H9 (cell line): Measurements from ENCODE around the gene ITPR2. TPM values are rescaled to one million over a fixed set of nuclear protein-coding genes. Genes with fewer than 3 reads are reported as not detected.

Experiments
- DNase-seq: peaks from one replicate; pipeline ENCODE4 v3.0.0-alpha.2; 2017
- H2AFZ ChIP-seq: one replicate; pipeline ENCODE4 v1.6.1; 2013; ENCODE audit warnings: mild to moderate bottlenecking, low read length, control low read depth, moderate library complexity
- H2AK5ac ChIP-seq: 2 replicates; pipeline ENCODE4 v1.6.1; 2013; ENCODE audit warnings: low read length, control low read depth, mixed read lengths; ENCODE audit not compliant: insufficient read length
- H2BK120ac ChIP-seq: one replicate; pipeline ENCODE4 v1.6.1; 2013; ENCODE audit warnings: low read depth, mild to moderate bottlenecking, low read length, control low read depth, inconsistent platforms; ENCODE audit not compliant: poor library complexity, severe bottlenecking
- H2BK12ac ChIP-seq: 2 replicates; pipeline ENCODE4 v1.6.1; 2013; ENCODE audit warnings: low read length, control low read depth, mixed read lengths, low read depth; ENCODE audit not compliant: insufficient read length
- H2BK15ac ChIP-seq: 2 replicates; pipeline ENCODE4 v1.6.1; 2013; ENCODE audit warnings: low read depth, low read length, control low read depth
- H2BK20ac ChIP-seq: one replicate; pipeline ENCODE4 v1.6.1; 2013; ENCODE audit warnings: low read depth, mild to moderate bottlenecking, low read length, control low read depth, inconsistent platforms; ENCODE audit not compliant: poor library complexity, severe bottlenecking
- H2BK5ac ChIP-seq: 2 replicates; pipeline ENCODE4 v1.6.1; 2013; ENCODE audit warnings: low read length, control low read depth, mixed read lengths; ENCODE audit not compliant: insufficient read length
- H3K14ac ChIP-seq: 2 replicates; pipeline ENCODE4 v1.6.1; 2013; ENCODE audit warnings: low read length, control low read depth; ENCODE audit not compliant: insufficient read depth
- H3K18ac ChIP-seq: 2 replicates; pipeline ENCODE4 v1.6.1; 2013; ENCODE audit warnings: low read depth, mild to moderate bottlenecking, mixed read lengths, low read length, control low read depth; ENCODE audit not compliant: insufficient read length
- H3K23ac ChIP-seq: 2 replicates; pipeline ENCODE4 v1.6.1; 2013; ENCODE audit warnings: low read length, control low read depth, mixed read lengths, low read depth; ENCODE audit not compliant: insufficient read length
- H3K23me2 ChIP-seq: 2 replicates; pipeline ENCODE4 v1.6.1; 2013; ENCODE audit warnings: low read depth, mild to moderate bottlenecking, mixed read lengths, low read length, control low read depth; ENCODE audit not compliant: insufficient read length, poor library complexity, severe bottlenecking
- H3K27ac ChIP-seq: 2 replicates; pipeline ENCODE4 v1.5.1; 2013; ENCODE audit warnings: low read length, control low read depth, mixed read lengths, low read depth; ENCODE audit not compliant: insufficient read length
- H3K27me3 ChIP-seq: 2 replicates; pipeline ENCODE4 v1.6.1; 2013; ENCODE audit warnings: low read length, control low read depth, inconsistent platforms; ENCODE audit not compliant: insufficient read depth
- H3K4ac ChIP-seq: 2 replicates; pipeline ENCODE4 v1.6.1; 2013; ENCODE audit warnings: low read depth, mild to moderate bottlenecking, control low read depth, inconsistent platforms, low read length, moderate library complexity
- H3K4me1 ChIP-seq: 2 replicates; pipeline ENCODE4 v1.6.1; 2013; ENCODE audit warnings: low read length, control low read depth, inconsistent platforms; ENCODE audit not compliant: insufficient read depth
- H3K4me2 ChIP-seq: 2 replicates; pipeline ENCODE4 v1.6.1; 2013; ENCODE audit warnings: low read length, control low read depth, mixed read lengths; ENCODE audit not compliant: insufficient read length, insufficient read depth
- H3K56ac ChIP-seq: 2 replicates; pipeline ENCODE4 v1.6.1; 2013; ENCODE audit warnings: low read depth, mild to moderate bottlenecking, mixed read lengths, low read length, control low read depth; ENCODE audit not compliant: insufficient read length
- H3K79me1 ChIP-seq: 2 replicates; pipeline ENCODE4 v1.6.1; 2013; ENCODE audit warnings: low read depth, mild to moderate bottlenecking, moderate library complexity, low read length, control low read depth, inconsistent platforms; ENCODE audit not compliant: insufficient read depth, poor library complexity, severe bottlenecking
- H3K79me2 ChIP-seq: 2 replicates; pipeline ENCODE4 v1.6.1; 2013; ENCODE audit warnings: low read length, control low read depth, inconsistent platforms; ENCODE audit not compliant: insufficient read depth
- H3K9ac ChIP-seq: 2 replicates; pipeline ENCODE4 v1.6.1; 2013; ENCODE audit warnings: low read length, control low read depth, mixed read lengths; ENCODE audit not compliant: insufficient read length; ENCODE audit errors: extremely low read depth
- H3K9me3 ChIP-seq: one replicate; pipeline ENCODE4 v1.6.1; 2013; ENCODE audit warnings: low read depth, low read length, inconsistent platforms; ENCODE audit not compliant: control insufficient read depth
- H3T11ph ChIP-seq: one replicate; pipeline ENCODE4 v1.6.1; 2013; ENCODE audit warnings: mild to moderate bottlenecking, low read length, control low read depth, inconsistent platforms
- H4K20me1 ChIP-seq: one replicate; pipeline ENCODE4 v1.6.1; 2013; ENCODE audit not compliant: control insufficient read depth, insufficient read length, insufficient read depth
- H4K5ac ChIP-seq: 2 replicates; pipeline ENCODE4 v1.6.1; 2013; ENCODE audit warnings: low read depth, mild to moderate bottlenecking, mixed read lengths, low read length, control low read depth; ENCODE audit not compliant: insufficient read length
- H4K8ac ChIP-seq: replicated peaks from 2 replicates; pipeline ENCODE4 v1.6.1; 2013; ENCODE audit warnings: low read length, control low read depth, mixed read lengths, low read depth; ENCODE audit not compliant: insufficient read length
- H4K91ac ChIP-seq: 2 replicates; pipeline ENCODE4 v1.6.1; 2013; ENCODE audit warnings: low read depth, mild to moderate bottlenecking, moderate library complexity, mixed read lengths, low read length, control low read depth; ENCODE audit not compliant: insufficient read length
- H3K27ac Mint-ChIP-seq, 3 experiments: 2 replicates in 2 of 3; 3 replicates in 1 of 3; pipeline ENCODE4 v1.8.0; 2020 to 2021; ENCODE audit warnings: mixed read lengths in 3 of 3, mild to moderate bottlenecking in 1 of 3, moderate library complexity in 1 of 3
- H3K27me3 Mint-ChIP-seq: 2 replicates; pipeline ENCODE4 v1.8.0; 2021; ENCODE audit warnings: low read depth, mild to moderate bottlenecking, moderate library complexity, mixed read lengths
- H3K36me3 Mint-ChIP-seq, 3 experiments: 2 replicates in 2 of 3; 3 replicates in 1 of 3; pipeline ENCODE4 v1.8.0; 2020 to 2021; ENCODE audit warnings: low read depth in 3 of 3, mixed read lengths in 3 of 3; ENCODE audit not compliant: insufficient read depth in 1 of 3
- H3K4me1 Mint-ChIP-seq, 2 experiments: 2 replicates each; pipeline ENCODE4 v1.8.0; 2020; ENCODE audit warnings: mixed read lengths in 2 of 2
- H3K4me3 Mint-ChIP-seq, 2 experiments: 2 replicates in 1 of 2; 3 replicates in 1 of 2; pipeline ENCODE4 v1.8.0; 2020 to 2021; ENCODE audit warnings: mild to moderate bottlenecking in 2 of 2, mixed read lengths in 2 of 2, moderate library complexity in 1 of 2
- H3K9me3 Mint-ChIP-seq, 2 experiments: 2 replicates in 1 of 2; 3 replicates in 1 of 2; pipeline ENCODE4 v1.8.0; 2020; ENCODE audit warnings: mild to moderate bottlenecking in 2 of 2, mixed read lengths in 2 of 2, moderate library complexity in 1 of 2
- CTCF ChIP-seq: fragments of 200-600 bp; sonication (generic); conservative IDR thresholded peaks from 3 replicates; pipeline ENCODE4 v1.8.0; 2021; ENCODE audit warnings: antibody characterized with exemption, mild to moderate bottlenecking
- WGBS: extraction: QIAGEN DNeasy Blood & Tissue Kit; methylation state at CpG from one replicate; pipeline ENCODE4 v1.1.7; 2013; ENCODE audit warnings: missing lambda C conversion rate, low lambda C conversion rate, mixed read lengths; ENCODE audit not compliant: insufficient read length; ENCODE audit errors: extremely low coverage; 5-methylcytosine and 5-hydroxymethylcytosine counted together
- total RNA-seq: library from RNA; stranded (reverse); gene quantifications from 2 replicates; pipeline ENCODE4 v1.2.1, GENCODE V29; 2021

The ITPR2 gene
- total RNA-seq, 1 experiment from 2014 or later: 14.8 TPM

GRCh38 chr12:26668847-26669246 is 164.1 kb downstream of the ITPR2 start:
- Histone ChIP-seq H3K79me1 (no peaks in the 10 kb centered on the region), H2BK120ac (no peak overlapping the region), H3K56ac (no peak overlapping the region), H4K5ac (no peak overlapping the region), H3K4me2 (no peak overlapping the region), H3K79me2 (no peaks in the 10 kb centered on the region), H3T11ph (no peak overlapping the region), H2AK5ac (no peak overlapping the region), H3K27me3 (no peaks in the 10 kb centered on the region), H3K9ac (no peak overlapping the region), H2BK15ac (no peak overlapping the region), H4K8ac (no peak overlapping the region), H2BK5ac (no peak overlapping the region), H2BK12ac (no peak overlapping the region), H3K18ac (no peak overlapping the region), H4K91ac (no peak overlapping the region), H3K9me3 (no peaks in the 10 kb centered on the region), H3K23me2 (no peaks in the 10 kb centered on the region), H2AFZ (no peak overlapping the region), H3K4ac (no peak overlapping the region), H3K23ac (no peak overlapping the region), H2BK20ac (no peak overlapping the region), H4K20me1 (no peaks in the 10 kb centered on the region), H3K27ac (no peak overlapping the region), H3K4me1 (peaks cover 2% of the 10 kb centered on the region; the same call in 1 of the 2 replicates), H3K14ac (no peak overlapping the region)
- Mint-ChIP-seq H3K36me3 (peaks cover 11 to 19% (median 11%) of the 10 kb centered on the region in 3 experiments), H3K4me1 (peaks cover 27 to 28% of the 10 kb centered on the region in 2 experiments), H3K27me3 (no peaks in the 10 kb centered on the region), H3K9me3 (peaks cover 11 to 13% of the 10 kb centered on the region in 2 experiments; a peak in 4 of 5 replicates), H3K27ac (no peak overlapping the region), H3K4me3 (no peak overlapping the region)
- WGBS: no CpG with 5 or more reads among the region's 3 CpGs
- TF ChIP-seq CTCF: no peak
- no peak for DNase-seq
